Measurements from ENCODE around the gene AP2M1. TPM values are rescaled to one million over a fixed set of nuclear protein-coding genes. Genes with fewer than 3 reads are reported as not detected.
"Not testable (repeated sequence)": the region's sequence is repeated elsewhere in the genome, so short reads cannot be mapped to it uniquely, and the experiment has no call there.

The AP2M1 gene
- 243 TPM for total RNA-seq

DNA sequence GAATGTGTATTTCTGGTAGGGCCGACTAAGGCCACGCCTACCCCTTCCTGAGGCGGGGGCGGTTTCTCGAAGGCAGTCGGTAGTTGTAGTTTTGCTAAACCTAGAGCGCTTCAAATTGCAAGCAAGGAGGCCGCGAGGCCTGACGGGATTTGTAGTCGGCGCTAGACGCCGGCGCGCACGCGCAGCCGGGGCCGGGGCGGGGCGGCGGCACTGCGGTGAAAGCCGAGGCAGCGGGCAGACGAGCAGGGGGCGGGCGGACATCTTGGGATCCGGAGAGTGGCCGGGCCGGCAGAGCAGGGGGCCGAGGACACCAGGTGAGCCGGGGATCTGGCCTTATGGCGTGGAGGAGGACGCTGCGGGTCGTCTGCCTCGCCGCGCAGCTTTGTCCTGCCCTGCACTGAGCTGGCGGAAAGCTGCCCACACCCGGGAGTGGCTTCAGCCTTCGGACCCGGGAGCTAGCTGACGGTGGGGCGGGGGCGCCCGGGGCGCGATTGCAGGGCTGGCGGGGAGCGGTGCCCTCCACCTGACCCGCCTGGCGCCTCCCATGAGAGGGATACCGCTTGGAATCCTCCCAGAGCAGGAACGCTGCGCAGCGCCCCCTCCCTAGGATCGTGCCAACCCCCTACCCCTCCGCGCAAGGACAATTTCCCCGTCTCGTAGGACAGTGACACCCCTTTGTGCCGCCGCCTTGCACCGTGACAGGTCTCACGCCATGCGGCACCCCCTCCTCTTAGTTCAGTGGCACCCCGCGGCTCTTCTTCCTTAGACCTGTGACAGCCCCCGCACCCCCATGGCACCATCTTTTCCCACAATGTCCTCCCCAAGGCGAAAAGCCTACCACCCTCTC lies at the start of gene AP2M1:
Gene AP2M1 (plus strand): TSS at position 210 of the 847 bp plus-strand sequence. CDS start 2,139 bp downstream, outside the sequence.
- peak; percentile 98 for DNase-seq (ENCODE audit: low spot score)

DNA sequence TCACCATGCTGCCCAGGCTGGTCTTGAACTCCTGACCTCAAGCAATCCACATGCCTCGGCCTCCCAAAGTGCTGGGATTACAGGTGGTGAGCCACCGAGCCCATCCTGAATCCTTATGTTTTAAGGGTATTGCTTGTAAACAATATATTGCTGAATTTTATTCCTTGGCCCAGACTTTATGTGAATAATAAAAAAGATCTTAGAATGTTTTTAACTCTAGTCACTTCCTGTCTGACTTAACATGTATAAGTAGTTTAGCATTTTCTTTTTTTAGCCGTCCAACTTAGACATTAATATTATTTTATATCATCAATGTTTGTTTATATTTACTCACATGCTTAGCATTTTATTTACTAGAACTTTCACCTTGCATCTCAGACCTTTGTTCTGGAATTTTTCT lies 48.6 kb upstream of the AP2M1 start:
- DNase-seq (ENCODE audit: low spot score): no peak

DNA sequence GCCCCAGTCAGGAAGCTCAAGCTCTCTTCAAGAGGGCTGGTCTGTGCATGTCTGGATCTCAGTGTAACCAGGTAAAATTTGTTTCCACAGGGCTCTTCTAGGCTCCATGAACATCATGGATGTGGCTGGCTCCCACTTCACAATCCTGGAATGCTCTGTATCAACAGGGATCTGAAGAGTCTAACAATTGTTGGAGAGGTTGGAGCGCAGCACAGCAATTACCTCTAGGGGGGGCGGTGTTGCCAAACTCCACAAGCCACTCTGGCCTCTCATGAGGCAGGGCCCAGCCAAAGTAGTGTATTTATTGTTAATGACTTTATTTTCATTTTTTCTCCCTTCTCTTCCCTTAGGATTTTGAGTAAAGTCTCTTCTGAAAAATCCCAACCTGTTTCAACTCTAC lies 45.6 kb upstream of the AP2M1 start:
- no peak for DNase-seq (ENCODE audit: low spot score)

DNA sequence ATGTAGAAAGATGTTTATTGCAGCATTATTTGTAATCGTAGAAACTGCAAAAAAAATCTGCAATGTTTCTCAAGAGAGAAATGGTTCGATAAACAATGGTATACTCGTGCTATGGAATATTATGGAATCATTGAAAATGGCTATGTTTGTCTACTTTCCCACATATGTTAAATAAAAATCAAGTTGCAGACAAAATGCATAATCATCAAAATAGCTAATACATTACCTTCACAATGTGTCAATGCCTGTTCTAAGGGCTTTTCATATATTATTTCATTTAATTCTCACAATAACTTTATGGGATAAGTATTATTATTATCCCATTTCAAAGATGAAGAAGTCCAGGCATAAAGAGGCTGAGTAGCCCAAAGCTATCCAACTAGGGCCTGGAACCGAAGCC lies 41.7 kb upstream of the AP2M1 start:
- DNase-seq (ENCODE audit: low spot score): no peak

DNA sequence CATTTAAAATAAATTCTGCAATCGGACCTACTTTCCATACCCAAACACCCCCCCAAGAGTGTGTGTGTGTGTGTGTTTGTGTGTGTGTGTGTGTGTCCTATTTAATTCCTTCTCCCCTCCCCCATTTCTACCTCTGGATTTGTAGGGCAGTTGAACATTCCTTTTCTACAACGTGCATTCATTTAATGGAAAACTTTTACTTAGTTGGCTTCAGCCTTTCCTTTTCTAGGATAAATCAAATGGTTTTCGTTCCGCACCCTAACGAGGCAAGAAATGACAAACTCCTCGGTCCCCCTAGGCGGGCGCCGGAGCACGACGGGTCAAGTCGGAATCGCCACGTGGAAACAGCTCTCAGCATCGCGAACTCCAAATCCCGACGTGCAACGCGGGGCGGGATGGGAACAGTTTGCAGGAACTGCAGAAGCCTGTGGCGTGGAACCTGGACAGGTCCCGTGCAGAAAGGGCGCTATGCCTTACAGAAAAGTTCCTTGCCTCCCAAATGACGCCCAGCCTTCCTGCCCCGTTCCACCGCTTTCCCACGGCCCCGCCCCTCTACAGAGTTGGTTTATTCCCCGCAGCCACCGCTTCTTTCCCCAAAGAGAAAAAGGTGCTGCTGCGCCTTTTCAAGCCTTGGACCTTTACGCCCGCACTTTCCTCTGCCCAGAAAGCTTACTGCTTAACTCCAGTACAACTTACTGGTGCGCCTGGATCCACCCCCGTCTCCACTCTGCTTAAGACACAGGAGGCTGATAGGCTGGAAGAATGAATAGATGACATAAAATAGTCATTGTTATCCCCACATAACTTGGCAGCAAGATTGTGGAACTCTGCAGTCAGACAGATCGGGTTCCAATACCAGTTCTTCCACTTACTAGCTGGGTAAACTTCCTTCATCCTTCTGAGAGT lies 40.6 kb upstream of the AP2M1 start:
- DNase-seq (ENCODE audit: low spot score): peak; percentile 89

DNA sequence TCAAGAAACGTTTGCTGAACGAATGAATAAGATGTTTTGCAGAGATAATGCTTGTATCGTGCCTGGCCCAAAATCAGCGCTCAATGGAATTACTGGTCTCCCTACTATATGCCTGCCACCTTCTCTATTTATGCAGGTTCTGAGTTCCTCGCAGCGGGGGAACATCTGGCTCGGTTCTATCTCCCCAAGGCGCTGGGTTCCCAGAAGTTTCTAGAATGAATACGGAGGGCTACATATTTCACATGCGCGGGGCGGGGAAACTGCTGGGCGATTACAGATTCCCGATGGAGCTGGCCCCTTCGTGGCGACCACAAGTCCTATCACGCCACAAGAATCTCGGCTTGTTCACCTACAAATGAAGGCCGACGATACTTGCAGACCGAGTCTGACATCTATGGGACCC lies 39.9 kb upstream of the AP2M1 start:
- no peak for DNase-seq (ENCODE audit: low spot score)

DNA sequence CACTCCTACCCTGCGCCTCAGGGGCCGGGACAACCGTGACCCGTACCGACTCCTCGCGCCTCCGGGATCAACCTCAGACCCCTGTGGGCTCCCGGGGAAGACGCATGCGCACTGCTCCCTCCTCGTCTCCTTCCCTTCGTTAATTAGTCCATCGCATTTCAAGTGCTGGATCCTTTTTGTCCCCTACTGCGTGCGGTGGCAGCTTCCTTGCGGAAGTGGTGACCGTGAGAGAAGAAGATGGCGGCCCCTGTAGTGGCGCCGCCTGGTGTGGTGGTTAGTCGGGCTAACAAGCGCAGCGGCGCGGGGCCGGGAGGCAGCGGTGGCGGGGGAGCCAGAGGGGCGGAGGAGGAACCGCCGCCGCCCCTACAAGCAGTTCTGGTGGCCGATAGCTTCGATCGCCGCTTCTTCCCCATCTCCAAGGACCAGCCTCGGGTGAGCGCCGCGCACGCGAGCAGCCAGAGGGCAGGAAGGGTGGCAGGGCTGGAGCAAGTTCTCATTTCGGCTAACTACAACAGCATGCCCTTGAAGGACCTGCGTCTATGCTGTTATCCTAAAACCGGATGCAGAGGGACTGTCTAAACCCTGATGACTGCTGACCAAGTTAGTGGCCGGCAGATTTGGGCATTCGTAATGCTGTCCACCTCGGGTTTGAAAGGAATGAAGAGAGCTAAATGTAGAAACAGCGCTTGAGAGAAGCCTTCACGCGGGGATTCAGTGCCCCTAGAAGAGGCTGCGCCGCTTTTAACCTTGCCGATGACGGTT lies 39.3 kb upstream of the AP2M1 start, which contains the start of gene EIF2B5:
Gene EIF2B5 (plus strand): TSS at position 210 of the 762 bp plus-strand sequence. CDS start 28 bp downstream, at position 238.
- peak; percentile 90 for DNase-seq (ENCODE audit: low spot score)

DNA sequence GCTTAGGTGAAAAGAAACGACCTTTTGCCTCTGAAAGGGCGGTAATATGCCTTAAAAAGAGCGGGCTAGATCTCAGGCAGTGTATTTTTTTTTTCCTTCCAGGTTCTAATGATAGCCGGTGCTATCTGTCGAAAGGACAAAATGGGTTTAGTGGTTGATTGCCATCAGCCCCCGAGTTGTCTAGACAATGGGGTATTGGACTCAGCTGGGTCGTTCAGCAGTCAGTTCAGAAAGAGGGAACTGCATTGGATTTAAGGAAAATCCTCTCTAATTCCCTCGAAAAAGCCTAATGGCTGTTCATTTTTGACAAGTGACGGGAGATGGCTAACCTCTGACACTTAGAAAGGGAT lies 38.8 kb upstream of the AP2M1 start:
- DNase-seq (ENCODE audit: low spot score): no peak

DNA sequence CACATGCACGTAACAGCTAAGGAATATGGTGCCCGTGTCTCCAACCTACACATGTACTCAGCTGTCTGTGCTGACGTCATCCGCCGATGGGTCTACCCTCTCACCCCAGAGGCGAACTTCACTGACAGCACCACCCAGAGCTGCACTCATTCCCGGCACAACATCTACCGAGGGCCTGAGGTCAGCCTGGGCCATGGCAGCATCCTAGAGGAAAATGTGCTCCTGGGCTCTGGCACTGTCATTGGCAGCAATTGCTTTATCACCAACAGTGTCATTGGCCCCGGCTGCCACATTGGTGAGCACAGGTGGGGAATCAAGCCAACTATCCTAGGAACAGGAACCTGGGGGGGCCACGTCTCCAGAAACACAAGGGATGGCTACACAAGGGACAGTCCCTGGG lies 34.2 kb upstream of the AP2M1 start:
- DNase-seq (ENCODE audit: low spot score): no peak

DNA sequence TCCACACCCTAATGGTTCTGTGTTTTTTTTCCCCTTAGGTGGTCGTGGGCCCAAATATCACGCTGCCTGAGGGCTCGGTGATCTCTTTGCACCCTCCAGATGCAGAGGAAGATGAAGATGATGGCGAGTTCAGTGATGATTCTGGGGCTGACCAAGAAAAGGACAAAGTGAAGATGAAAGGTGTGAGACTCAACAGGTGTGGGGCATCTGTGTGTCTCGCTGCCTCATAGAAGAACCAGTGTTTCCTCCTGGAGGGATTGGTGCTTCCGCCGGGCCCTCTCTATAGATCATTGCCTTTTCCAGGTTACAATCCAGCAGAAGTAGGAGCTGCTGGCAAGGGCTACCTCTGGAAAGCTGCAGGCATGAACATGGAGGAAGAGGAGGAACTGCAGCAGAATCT lies 32.5 kb upstream of the AP2M1 start:
- no peak for DNase-seq (ENCODE audit: low spot score)

DNA sequence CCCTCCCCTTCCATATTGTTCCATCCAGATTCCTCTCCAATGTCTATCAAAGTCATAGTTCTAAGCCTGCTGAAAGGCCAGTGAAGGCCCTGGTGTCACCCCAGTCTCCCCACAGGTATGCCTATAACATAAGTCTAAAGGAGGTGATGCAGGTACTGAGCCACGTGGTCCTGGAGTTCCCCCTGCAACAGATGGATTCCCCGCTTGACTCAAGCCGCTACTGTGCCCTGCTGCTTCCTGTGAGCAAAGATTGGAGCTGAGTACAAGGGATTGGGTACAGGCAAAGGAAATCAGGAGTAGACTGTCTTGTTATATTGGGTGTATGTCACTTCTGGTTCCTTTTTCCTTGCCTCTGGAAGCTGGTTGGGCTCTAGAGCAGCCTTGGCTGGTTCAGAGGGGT lies 31.3 kb upstream of the AP2M1 start:
- DNase-seq (ENCODE audit: low spot score): no peak

DNA sequence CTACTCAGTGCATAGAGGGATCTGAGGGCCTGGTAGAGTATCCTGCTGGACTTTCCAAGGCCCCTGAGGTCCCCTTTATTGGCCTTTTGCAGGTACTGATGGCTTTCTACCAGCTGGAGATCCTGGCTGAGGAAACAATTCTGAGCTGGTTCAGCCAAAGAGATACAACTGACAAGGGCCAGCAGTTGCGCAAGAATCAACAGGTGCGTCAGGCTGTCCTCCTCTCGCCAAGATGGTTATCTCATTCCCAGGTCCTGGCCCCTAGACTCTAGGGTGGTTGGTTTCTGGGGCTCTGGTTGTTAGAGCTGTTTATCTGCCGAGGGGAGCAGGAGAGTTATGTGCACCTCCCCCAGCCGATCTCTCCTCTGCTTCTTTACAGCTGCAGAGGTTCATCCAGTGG lies 30.1 kb upstream of the AP2M1 start:
- no peak for DNase-seq (ENCODE audit: low spot score)

DNA sequence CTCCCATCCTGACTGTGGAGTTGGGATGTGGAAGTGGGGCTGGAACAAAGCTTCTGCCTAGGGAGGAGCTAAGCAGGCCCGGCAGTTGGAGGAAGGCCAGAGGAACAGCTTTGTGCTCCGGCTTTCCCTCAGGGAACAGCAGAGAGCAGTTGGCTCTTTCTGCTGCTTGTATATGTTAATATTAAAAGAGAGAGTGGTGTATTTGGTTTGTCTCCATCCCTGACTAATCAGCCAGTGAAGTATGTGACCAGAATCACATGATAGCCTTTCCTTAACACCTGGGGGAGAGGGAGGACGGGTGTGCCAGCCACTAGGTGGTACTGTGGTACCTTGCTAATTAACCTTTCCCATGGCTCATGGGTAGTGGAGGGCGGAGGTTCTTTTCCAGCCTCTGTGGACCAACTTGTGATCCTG lies 29.5 kb upstream of the AP2M1 start:
- DNase-seq (ENCODE audit: low spot score): no peak

DNA sequence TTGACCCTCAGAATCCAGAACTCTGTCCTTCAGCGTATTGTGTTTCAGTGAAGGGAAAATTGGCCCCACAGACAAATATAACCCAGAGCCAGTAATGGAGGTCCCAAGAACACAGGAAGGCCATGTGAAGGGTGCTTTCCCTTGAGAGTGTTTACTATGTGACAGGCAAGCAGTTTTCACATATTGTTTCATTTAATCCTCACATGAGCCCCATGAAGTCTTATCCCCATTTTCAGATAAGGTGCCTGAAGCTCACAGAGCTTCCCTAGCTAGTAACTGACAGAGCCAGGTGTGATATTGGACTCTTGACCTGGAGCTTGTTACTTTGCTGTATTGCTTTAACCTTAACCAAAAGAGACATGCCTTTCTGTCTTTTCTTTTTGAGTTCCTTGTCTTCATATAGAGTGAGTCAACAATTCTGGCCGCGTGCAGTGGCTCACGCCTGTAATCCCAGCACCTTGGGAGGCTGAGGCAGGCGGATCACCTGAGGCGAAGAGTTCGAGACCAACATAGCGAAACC lies 28.8 kb upstream of the AP2M1 start:
- DNase-seq (ENCODE audit: low spot score): no peak

DNA sequence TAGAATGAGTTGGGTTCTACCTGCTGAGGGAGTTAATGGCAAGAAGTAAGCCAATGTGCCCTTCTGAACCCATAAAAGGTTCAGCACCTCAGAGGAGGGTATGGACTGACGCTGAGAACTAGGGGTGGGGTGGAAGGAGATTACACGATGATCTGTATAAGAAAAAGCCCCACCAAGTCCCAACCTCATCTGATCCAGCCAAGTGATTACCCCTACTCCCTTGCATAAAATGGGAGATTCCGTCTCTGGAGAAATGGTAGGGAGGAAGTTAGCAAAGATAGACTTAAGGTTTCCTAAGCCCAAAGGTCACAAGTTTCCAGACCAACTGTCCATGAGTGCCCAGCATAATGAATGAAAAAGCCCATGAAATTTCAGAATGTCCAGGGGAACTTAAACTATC lies 26.6 kb upstream of the AP2M1 start:
- no peak for DNase-seq (ENCODE audit: low spot score)

DNA sequence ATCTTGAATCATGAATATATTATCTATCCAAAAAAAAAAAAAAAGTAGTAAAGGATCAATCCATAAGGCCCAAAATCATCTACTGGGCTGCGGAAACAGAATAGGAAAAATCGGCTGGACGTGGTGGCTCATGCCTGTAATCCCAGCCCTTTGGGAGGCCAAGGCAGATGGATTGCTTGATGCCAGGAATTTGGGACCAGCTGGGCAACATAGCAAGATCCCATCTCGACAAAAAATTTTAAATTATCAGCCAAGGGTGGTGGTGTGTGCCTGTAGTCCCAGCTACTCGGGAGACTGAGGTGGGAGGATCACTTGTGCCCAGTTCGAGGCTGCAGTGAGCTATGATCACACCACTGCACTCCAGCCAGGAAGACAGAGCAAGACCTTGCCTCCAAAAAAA lies 25.5 kb upstream of the AP2M1 start:
- DNase-seq (ENCODE audit: low spot score): no peak

DNA sequence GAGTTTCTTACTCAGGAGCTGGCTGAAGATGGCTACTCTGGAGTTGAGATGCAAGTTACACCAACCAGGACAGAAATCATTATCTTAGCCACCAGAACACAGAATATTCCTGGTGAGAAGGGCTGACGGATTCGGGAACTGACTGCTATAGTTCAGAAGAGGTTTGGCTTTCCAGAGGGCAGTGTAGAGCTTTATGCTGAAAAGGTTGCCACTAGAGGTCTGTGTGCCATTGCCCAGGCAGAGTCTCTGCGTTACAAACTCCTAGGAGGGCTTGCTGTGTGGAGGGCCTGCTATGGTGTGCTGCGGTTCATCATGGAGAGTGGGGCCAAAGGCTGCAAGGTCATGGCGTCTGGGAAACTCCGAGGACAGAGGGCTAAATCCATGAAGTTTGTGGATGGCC lies 24.9 kb upstream of the AP2M1 start:
- not testable (repeated sequence) for DNase-seq (ENCODE audit: low spot score)

DNA sequence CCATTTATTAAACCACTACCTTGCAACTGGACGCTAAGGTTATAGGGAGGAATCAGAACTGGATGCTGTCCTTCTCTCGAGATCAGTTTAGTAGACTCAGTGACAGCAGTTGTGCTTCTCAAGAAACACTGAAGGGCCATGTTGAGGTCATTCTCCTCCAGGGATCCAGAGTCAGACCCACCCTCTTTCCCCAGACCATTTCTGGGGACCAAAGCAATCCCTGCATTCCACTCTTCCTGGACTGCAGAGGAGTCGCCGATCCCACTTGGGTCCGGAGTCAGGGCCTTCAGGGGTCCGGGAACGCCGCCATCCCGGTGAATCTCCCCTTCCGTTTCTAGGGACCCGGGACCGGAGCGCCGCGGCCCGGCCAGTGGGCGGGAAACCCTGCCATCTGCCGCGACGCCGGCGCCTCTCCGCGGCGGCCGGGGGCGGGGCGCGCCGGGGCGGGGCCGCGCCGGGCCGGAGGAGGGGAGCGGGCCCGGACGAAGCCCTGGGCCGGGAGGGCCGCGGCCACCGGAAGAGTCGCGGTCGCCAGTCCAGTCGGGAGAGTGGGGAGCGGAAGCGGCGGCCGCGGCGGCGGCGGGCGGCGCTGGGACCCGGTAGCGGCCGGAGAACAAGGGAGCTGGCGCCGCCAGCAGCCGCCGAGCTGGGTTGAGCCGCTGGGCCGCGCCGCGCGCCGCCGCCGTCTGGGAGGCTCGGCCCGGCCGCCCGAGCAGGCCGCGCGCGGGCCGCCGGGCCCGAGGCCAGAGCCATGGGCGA lies 19.6 kb upstream of the AP2M1 start, which contains the start of gene DVL3:
Gene DVL3 (plus strand): TSS at position 493 of the 759 bp plus-strand sequence. CDS start 259 bp downstream, at position 752.
- no peak for DNase-seq (ENCODE audit: low spot score)

DNA sequence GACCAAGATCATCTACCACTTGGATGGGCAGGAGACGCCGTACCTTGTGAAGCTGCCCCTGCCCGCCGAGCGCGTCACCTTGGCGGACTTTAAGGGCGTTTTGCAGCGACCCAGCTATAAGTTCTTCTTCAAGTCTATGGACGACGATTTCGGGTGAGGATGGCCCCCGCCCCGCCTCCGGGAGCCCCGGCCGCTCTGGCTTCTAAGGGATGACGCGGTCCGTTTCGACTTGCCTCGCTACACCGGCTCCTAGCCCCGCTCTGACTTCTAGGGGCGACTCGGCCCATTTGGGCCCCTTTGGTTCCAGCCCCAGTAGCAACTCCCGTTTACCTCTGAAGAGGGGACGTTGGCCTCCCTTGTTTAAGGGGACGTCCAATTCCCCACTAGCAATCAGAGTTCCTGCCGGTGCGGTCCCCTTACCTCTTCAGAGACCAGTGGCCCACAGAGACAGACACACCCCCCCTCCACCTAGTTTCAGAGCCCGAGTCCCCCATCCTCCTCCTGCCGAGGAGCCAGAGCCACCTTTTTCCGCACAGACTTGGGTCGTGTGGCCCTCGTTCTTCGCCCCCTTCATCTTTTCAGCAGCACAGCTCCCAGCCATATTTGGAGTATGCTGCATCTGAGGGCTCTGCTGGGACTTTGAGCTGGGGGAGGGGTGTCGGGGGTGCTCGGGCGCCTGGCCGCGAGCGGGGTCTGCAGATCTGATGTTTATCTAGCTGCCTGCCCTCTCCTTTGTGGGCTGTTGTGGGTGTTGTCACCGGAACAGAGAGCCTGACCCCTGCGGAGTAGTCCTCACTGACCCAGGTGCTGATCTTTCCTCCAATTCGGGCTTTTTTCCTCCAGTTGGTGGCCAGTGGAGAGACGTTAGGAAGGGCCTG lies 18.8 kb upstream of the AP2M1 start:
- DNase-seq (ENCODE audit: low spot score): no peak

DNA sequence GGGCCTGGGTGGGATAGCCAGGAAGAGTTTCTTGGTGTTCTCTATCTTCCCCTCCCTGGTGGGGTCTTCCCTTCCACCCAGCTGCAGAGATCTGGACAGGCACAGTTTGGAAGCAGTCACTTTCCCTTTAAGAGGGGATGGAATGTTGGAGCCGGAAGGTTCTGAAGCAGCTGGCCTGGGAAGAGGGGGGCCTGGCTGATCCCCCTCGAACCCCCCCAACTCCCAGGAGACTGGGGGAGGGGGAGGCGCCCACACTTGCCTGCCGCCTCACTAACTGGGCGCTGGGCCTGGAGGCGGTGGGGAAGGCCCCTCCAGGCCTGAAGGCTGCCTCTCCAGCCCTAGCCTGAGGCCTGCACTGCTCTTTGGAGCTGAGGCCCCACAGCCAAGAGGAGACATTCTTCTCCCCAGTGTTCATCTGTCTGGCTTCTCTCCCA lies 18.1 kb upstream of the AP2M1 start:
- no peak for DNase-seq (ENCODE audit: low spot score)

Measured in ureter (tissue), 1 donor.